DOHH2 (cell line): ENCODE results near the gene AUTS2.

Experiments used
- EZH2phosphoT487 ChIP-seq: fragments of 200-600 bp; sonication (generic); IDR thresholded peaks from 2 replicates; pipeline ENCODE4 v1.6.1; 2017; ENCODE audit warnings: borderline replicate concordance, mild to moderate bottlenecking, antibody characterized with exemption, low read length, moderate library complexity, mixed read lengths
- TF ChIP-seq, protein P1 (sequence below): fragments of 200-600 bp; sonication (generic); IDR thresholded peaks from one replicate; pipeline ENCODE4 v1.5.1; 2014; ENCODE audit warnings: antibody characterized with exemption, mild to moderate bottlenecking, low read depth, low read length; ENCODE audit not compliant: poor library complexity, severe bottlenecking

DNA sequence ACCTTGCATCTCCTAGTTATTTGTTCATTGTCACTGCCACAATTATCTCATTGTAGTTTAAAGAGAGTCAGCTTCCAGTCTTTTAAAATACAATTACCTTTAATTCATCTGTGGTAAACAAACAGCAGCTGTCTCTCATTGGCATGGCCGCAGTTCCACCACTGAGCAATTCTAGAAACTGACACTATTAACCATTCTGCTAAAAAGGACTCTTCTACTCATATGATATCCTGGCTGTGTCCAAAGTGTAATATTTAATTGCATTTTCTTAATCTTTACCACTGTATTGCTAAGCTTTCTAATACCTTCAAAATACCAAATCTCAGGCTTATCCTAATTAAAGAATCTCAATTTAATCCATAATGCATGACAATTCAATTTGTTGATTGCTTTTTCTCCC is 639.0 kb downstream of the AUTS2 start:
- TF ChIP-seq, protein P1, sequence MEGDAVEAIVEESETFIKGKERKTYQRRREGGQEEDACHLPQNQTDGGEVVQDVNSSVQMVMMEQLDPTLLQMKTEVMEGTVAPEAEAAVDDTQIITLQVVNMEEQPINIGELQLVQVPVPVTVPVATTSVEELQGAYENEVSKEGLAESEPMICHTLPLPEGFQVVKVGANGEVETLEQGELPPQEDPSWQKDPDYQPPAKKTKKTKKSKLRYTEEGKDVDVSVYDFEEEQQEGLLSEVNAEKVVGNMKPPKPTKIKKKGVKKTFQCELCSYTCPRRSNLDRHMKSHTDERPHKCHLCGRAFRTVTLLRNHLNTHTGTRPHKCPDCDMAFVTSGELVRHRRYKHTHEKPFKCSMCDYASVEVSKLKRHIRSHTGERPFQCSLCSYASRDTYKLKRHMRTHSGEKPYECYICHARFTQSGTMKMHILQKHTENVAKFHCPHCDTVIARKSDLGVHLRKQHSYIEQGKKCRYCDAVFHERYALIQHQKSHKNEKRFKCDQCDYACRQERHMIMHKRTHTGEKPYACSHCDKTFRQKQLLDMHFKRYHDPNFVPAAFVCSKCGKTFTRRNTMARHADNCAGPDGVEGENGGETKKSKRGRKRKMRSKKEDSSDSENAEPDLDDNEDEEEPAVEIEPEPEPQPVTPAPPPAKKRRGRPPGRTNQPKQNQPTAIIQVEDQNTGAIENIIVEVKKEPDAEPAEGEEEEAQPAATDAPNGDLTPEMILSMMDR = no peak
- no peak for TF ChIP-seq EZH2phosphoT487
